Measurements from ENCODE around the gene JUNB. TPM values are rescaled to one million over a fixed set of nuclear protein-coding genes. Genes with fewer than 3 reads are reported as not detected.
A peak's percentile ranks its signal among the peaks of the same experiment; 100 is the strongest.

JUNB gene
- total RNA-seq, 1 donor from 2014 or later, result 101 TPM

GRCh38 chr19:12834566-12834943, 43.3 kb downstream of the JUNB start, which contains the start of gene RTBDN:
Gene RTBDN, minus strand, starts transcription at chr19:12834579. Its CDS starts 4,600 bp downstream, at chr19:12829979.
- TF ChIP-seq EZH2 (IDR thresholded peaks at IDR 0.05; ENCODE audit: insufficient read depth, low read length), result peak; percentile 22
- no peak for TF ChIP-seq CTCF (IDR thresholded peaks at IDR 0.05; ENCODE audit: insufficient read depth, low read depth, low read length)
- no peaks in the 10 kb centered on the region for H3K4me1 Mint-ChIP-seq (ENCODE audit: low read depth, unreplicated experiment)
- Histone ChIP-seq H3K4me1 (ENCODE audit: insufficient read depth, low read length) (no peaks in the 10 kb centered on the region), H3K36me3 (ENCODE audit: insufficient read depth, low read length) (no peaks in the 10 kb centered on the region), H3K4me3 (ENCODE audit: insufficient read depth, low read depth, low read length) (no peak within 1 kb of the TSS), H3K9ac (ENCODE audit: low read length) (no peak within 1 kb of the TSS), H3K9me3 (ENCODE audit: insufficient read depth, low read depth, low read length) (no peaks in the 10 kb centered on the region), H2AFZ (ENCODE audit: low read depth, low read length) (no peak within 1 kb of the TSS), H3K27me3 (ENCODE audit: insufficient read depth, low read length) (peaks cover 61% of the 10 kb centered on the region), H3K79me2 (ENCODE audit: insufficient read depth, low read length) (no peaks in the 10 kb centered on the region), H3K4me2 (ENCODE audit: low read length) (peak within 1 kb of the TSS; percentile 80), H3K27ac (ENCODE audit: low read depth, low read length) (no peak within 1 kb of the TSS), H4K20me1 (ENCODE audit: insufficient read depth, low read length) (no peaks in the 10 kb centered on the region)
- H3K9me3 Mint-ChIP-seq (ENCODE audit: unreplicated experiment), result peaks cover 3% of the 10 kb centered on the region
- no peak within 1 kb of the TSS for H3K27ac Mint-ChIP-seq (ENCODE audit: unreplicated experiment)
- FAIRE-seq (no peak), DNase-seq (ENCODE audit: low read depth) (no peak)
- H3K36me3 Mint-ChIP-seq (ENCODE audit: low read depth, unreplicated experiment), result no peaks in the 10 kb centered on the region
- H3K27me3 Mint-ChIP-seq (ENCODE audit: low read depth, unreplicated experiment), result peaks cover 44% of the 10 kb centered on the region
- peak within 1 kb of the TSS; percentile 76 for H3K4me3 Mint-ChIP-seq (ENCODE audit: unreplicated experiment)

GRCh38 chr19:12834976-12835757, 43.9 kb downstream of the JUNB start:
- Mint-ChIP-seq H3K36me3 (ENCODE audit: low read depth, unreplicated experiment) (no peaks in the 10 kb centered on the region), H3K27me3 (ENCODE audit: low read depth, unreplicated experiment) (peaks cover 43% of the 10 kb centered on the region), H3K4me1 (ENCODE audit: low read depth, unreplicated experiment) (no peaks in the 10 kb centered on the region), H3K27ac (ENCODE audit: unreplicated experiment) (no peak overlapping the region), H3K9me3 (ENCODE audit: unreplicated experiment) (peaks cover 3% of the 10 kb centered on the region), H3K4me3 (ENCODE audit: unreplicated experiment) (no peak overlapping the region)
- H3K4me2 ChIP-seq (ENCODE audit: low read length), result no peak overlapping the region
- peaks cover 62% of the 10 kb centered on the region for H3K27me3 ChIP-seq (ENCODE audit: insufficient read depth, low read length)
- H3K79me2 ChIP-seq (ENCODE audit: insufficient read depth, low read length), result no peaks in the 10 kb centered on the region
- no peak overlapping the region for H3K4me3 ChIP-seq (ENCODE audit: insufficient read depth, low read depth, low read length)
- no peaks in the 10 kb centered on the region for H3K36me3 ChIP-seq (ENCODE audit: insufficient read depth, low read length)
- H3K9me3 ChIP-seq (ENCODE audit: insufficient read depth, low read depth, low read length), result no peaks in the 10 kb centered on the region
- H3K4me1 ChIP-seq (ENCODE audit: insufficient read depth, low read length), result no peaks in the 10 kb centered on the region
- H3K27ac ChIP-seq (ENCODE audit: low read depth, low read length), result no peak overlapping the region
- no peaks in the 10 kb centered on the region for H4K20me1 ChIP-seq (ENCODE audit: insufficient read depth, low read length)
- DNase-seq (ENCODE audit: low read depth) (no peak), FAIRE-seq (no peak)
- H2AFZ ChIP-seq (ENCODE audit: low read depth, low read length), result no peak overlapping the region
- TF ChIP-seq CTCF (IDR thresholded peaks at IDR 0.05; ENCODE audit: insufficient read depth, low read depth, low read length) (no peak), EZH2 (IDR thresholded peaks at IDR 0.05; ENCODE audit: insufficient read depth, low read length) (no peak)
- no peak overlapping the region for H3K9ac ChIP-seq (ENCODE audit: low read length)

GRCh38 chr19:12836529-12836863, 45.2 kb downstream of the JUNB start:
- H3K9me3 Mint-ChIP-seq (ENCODE audit: unreplicated experiment), result peaks cover 3% of the 10 kb centered on the region
- peak overlapping the region; percentile 60 for H3K4me3 Mint-ChIP-seq (ENCODE audit: unreplicated experiment)
- peaks cover 37% of the 10 kb centered on the region for H3K27me3 Mint-ChIP-seq (ENCODE audit: low read depth, unreplicated experiment)
- Histone ChIP-seq H3K36me3 (ENCODE audit: insufficient read depth, low read length) (no peaks in the 10 kb centered on the region), H3K79me2 (ENCODE audit: insufficient read depth, low read length) (no peaks in the 10 kb centered on the region), H3K9me3 (ENCODE audit: insufficient read depth, low read depth, low read length) (peaks cover 5% of the 10 kb centered on the region), H3K4me1 (ENCODE audit: insufficient read depth, low read length) (peaks cover 4% of the 10 kb centered on the region), H2AFZ (ENCODE audit: low read depth, low read length) (no peak overlapping the region), H3K27me3 (ENCODE audit: insufficient read depth, low read length) (peaks cover 57% of the 10 kb centered on the region), H3K27ac (ENCODE audit: low read depth, low read length) (no peak overlapping the region), H4K20me1 (ENCODE audit: insufficient read depth, low read length) (no peaks in the 10 kb centered on the region), H3K4me3 (ENCODE audit: insufficient read depth, low read depth, low read length) (no peak overlapping the region), H3K4me2 (ENCODE audit: low read length) (peak overlapping the region; percentile 20), H3K9ac (ENCODE audit: low read length) (no peak overlapping the region)
- H3K4me1 Mint-ChIP-seq (ENCODE audit: low read depth, unreplicated experiment), result no peaks in the 10 kb centered on the region
- no peaks in the 10 kb centered on the region for H3K36me3 Mint-ChIP-seq (ENCODE audit: low read depth, unreplicated experiment)
- no peak overlapping the region for H3K27ac Mint-ChIP-seq (ENCODE audit: unreplicated experiment)
- TF ChIP-seq EZH2 (IDR thresholded peaks at IDR 0.05; ENCODE audit: insufficient read depth, low read length) (no peak), CTCF (IDR thresholded peaks at IDR 0.05; ENCODE audit: insufficient read depth, low read depth, low read length) (no peak)
- FAIRE-seq, result no peak
- DNase-seq (ENCODE audit: low read depth), result no peak

Data from astrocyte (in vitro differentiated cells and primary cell).